ENCODE results near the gene NDUFS8.

The NDUFS8 gene

GRCh38 chr11:68076371-68077042 lies 46.0 kb downstream of the NDUFS8 start:
- DNase-seq (ENCODE audit: low read depth in 2 of 3, low spot score in 2 of 3), result no peak

DNA sequence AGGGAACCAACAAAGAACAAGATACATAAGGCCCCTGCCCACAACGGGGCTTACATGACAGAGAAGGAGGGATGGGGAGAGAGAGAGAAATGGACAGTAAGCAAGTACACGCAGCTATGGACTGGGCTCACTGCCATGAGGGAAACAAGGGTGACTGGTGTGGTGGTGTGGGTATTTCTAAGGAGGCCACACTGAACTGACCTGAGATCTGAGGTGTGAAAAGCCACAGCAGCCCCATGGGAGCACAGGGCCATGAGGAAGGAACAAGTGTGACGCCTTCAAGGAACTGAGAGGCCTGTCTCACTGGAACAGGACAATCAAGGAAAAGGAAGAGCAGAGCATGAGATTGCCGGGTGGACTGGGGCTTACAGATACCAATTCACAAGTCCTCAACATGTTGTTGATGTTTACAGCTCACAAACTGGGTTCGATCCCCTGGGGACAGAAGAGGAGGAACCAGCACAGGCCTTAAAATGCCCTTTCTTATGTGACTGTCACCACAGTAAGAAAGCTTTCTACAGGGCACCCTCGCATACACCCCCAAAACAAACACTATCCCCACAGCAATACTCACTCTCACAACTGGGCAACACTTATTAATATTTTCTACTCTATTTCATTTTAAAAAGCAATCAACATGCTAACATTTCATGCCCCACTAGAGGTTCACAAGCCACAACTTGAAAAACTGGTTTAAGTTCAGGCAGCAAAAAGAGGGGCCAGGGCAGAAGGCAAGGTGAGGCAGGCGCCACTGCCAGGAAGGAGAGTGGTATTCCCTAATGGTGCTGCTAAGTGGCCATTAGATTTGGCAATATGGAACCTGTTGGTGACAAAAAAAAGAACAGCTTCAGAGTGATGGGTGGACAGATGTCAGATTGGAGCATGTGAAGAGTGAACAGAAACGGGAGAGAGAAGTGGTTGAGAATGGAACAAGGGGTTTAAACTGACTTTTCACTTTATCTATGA lies 47.4 kb downstream of the NDUFS8 start:
- no peak for DNase-seq (ENCODE audit: low read depth in 2 of 3, low spot score in 2 of 3)

DNA sequence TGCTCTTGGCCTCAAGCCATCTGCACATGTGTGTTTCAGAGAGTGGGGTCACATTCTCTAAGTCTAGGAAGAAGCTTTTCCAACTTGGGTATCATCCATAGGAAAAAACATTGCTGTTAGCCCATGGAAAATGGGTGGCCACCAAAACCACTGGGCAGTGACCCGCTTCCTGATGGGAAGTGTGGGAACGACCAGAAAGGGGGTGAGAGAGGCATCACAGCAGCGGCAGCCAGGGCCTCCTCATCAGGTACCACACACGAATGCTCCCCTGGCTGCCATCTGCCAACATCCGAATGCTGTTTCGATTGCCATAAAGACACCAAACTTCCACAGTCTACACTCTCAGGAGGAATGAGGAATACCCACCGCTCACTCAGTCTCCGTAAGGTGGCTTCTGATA lies 50.4 kb downstream of the NDUFS8 start:
- DNase-seq (ENCODE audit: low read depth in 2 of 3, low spot score in 2 of 3), result no peak

GRCh38 chr11:68081691-68082090 lies 51.2 kb downstream of the NDUFS8 start:
- no peak for DNase-seq (ENCODE audit: low read depth in 2 of 3, low spot score in 2 of 3)

GRCh38 chr11:68082481-68082880 lies 52.0 kb downstream of the NDUFS8 start:
- no peak for DNase-seq (ENCODE audit: low read depth in 2 of 3, low spot score in 2 of 3)

DNA sequence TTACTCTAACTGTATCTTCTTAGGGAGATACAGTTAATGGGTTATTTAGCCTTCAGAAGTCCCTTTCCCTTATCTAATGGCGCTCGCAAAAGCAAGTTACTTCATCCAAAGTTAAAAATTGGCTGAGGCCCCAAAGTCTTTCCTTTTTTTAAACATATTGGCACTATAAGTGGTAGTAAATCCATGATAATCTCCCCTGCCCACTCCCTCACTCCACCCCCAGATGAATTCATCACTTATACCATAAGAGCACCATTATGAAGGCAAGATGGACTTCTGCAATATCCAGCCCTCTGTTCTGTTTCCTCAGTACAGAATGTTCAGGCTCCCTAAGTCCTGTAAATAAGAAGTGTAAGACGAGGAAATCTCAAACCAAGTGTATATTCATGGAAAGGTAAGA lies 53.0 kb downstream of the NDUFS8 start:
- DNase-seq (ENCODE audit: low read depth in 2 of 3, low spot score in 2 of 3), result no peak

Measured in activated CD8-positive, alpha-beta memory T cell treated with anti-CD3 and anti-CD28 coated beads for 48 hours (primary cell).